ENCODE measurements around the gene GCNA.
"Not testable (repeated sequence)": the region's sequence is repeated elsewhere in the genome, so short reads cannot be mapped to it uniquely, and the experiment has no call there.

GCNA gene

GRCh38 chrX:71586929-71587328 lies 8.7 kb downstream of the GCNA start:
- H3K4me1 ChIP-seq = no peaks in the 10 kb centered on the region
- H3K9me3 ChIP-seq (ENCODE audit: control insufficient read depth, low read length) = no peaks in the 10 kb centered on the region
- H3K4me3 ChIP-seq (ENCODE audit: low read depth, low read length) = no peak overlapping the region
- no peak overlapping the region for H2AFZ ChIP-seq
- no peak overlapping the region for H3K4me2 ChIP-seq (ENCODE audit: low read length)
- no peaks in the 10 kb centered on the region for H3K36me3 ChIP-seq (ENCODE audit: control insufficient read depth, insufficient read depth, low read length)
- no peak for TF ChIP-seq CTCF (IDR thresholded peaks at IDR 0.05)
- H3K79me2 ChIP-seq = no peaks in the 10 kb centered on the region
- no peak overlapping the region for H3K27ac ChIP-seq
- no peaks in the 10 kb centered on the region for H3K27me3 ChIP-seq (ENCODE audit: control insufficient read depth, insufficient read depth, low read length)
- H3K9ac ChIP-seq = no peak overlapping the region

GRCh38 chrX:71593210-71593609 lies 15.0 kb downstream of the GCNA start:
- H3K4me3 ChIP-seq (ENCODE audit: low read depth, low read length); H3K9ac ChIP-seq; H3K27ac ChIP-seq; H3K36me3 ChIP-seq (ENCODE audit: control insufficient read depth, insufficient read depth, low read length); H3K79me2 ChIP-seq; H3K4me2 ChIP-seq (ENCODE audit: low read length); H2AFZ ChIP-seq; H3K4me1 ChIP-seq; H3K9me3 ChIP-seq (ENCODE audit: control insufficient read depth, low read length); H3K27me3 ChIP-seq (ENCODE audit: control insufficient read depth, insufficient read depth, low read length): not testable (repeated sequence)

- Histone ChIP-seq H3K4me1 (no peaks in the 10 kb centered on the region), H3K36me3 (ENCODE audit: control insufficient read depth, insufficient read depth, low read length) (no peaks in the 10 kb centered on the region), H3K27me3 (ENCODE audit: control insufficient read depth, insufficient read depth, low read length) (no peaks in the 10 kb centered on the region), H3K4me2 (ENCODE audit: low read length) (no peak overlapping the region), H3K27ac (no peak overlapping the region), H3K9ac (no peak overlapping the region), H2AFZ (no peak overlapping the region), H3K4me3 (ENCODE audit: low read depth, low read length) (no peak overlapping the region), H3K79me2 (no peaks in the 10 kb centered on the region), H3K9me3 (ENCODE audit: control insufficient read depth, low read length) (no peaks in the 10 kb centered on the region)
- no peak for TF ChIP-seq CTCF (IDR thresholded peaks at IDR 0.05)
Observed at GRCh38 chrX:71599965-71600364, 21.7 kb downstream of the GCNA start.

GRCh38 chrX:71603618-71604017 lies 25.4 kb downstream of the GCNA start:
- Histone ChIP-seq H3K4me1 (no peaks in the 10 kb centered on the region), H3K36me3 (ENCODE audit: control insufficient read depth, insufficient read depth, low read length) (no peaks in the 10 kb centered on the region), H3K9me3 (ENCODE audit: control insufficient read depth, low read length) (no peaks in the 10 kb centered on the region), H3K27ac (no peak overlapping the region), H3K9ac (no peak overlapping the region), H2AFZ (no peak overlapping the region), H3K79me2 (no peaks in the 10 kb centered on the region), H3K27me3 (ENCODE audit: control insufficient read depth, insufficient read depth, low read length) (no peaks in the 10 kb centered on the region), H3K4me3 (ENCODE audit: low read depth, low read length) (no peak overlapping the region), H3K4me2 (ENCODE audit: low read length) (no peak overlapping the region)
- no peak for TF ChIP-seq CTCF (IDR thresholded peaks at IDR 0.05)

GRCh38 chrX:71604141-71604540 lies 25.9 kb downstream of the GCNA start:
- no peak overlapping the region for H3K27ac ChIP-seq
- no peak overlapping the region for H2AFZ ChIP-seq
- no peaks in the 10 kb centered on the region for H3K79me2 ChIP-seq
- no peak for TF ChIP-seq CTCF (IDR thresholded peaks at IDR 0.05)
- no peaks in the 10 kb centered on the region for H3K27me3 ChIP-seq (ENCODE audit: control insufficient read depth, insufficient read depth, low read length)
- H3K4me1 ChIP-seq = no peaks in the 10 kb centered on the region
- no peak overlapping the region for H3K4me3 ChIP-seq (ENCODE audit: low read depth, low read length)
- no peak overlapping the region for H3K4me2 ChIP-seq (ENCODE audit: low read length)
- H3K9ac ChIP-seq = no peak overlapping the region
- no peaks in the 10 kb centered on the region for H3K36me3 ChIP-seq (ENCODE audit: control insufficient read depth, insufficient read depth, low read length)
- no peaks in the 10 kb centered on the region for H3K9me3 ChIP-seq (ENCODE audit: control insufficient read depth, low read length)
